Measurements from ENCODE around the gene DNAH17. TPM values are rescaled to one million over a fixed set of nuclear protein-coding genes. Genes with fewer than 3 reads are reported as not detected.

The DNAH17 gene
- total and polyA plus RNA-seq, 2 of the 8 experiments (the other 6 are each of a cell fraction or from before 2014, with no cell fraction given): 0.14 to 0.67 TPM

GRCh38 chr17:78617511-78618061 lies 40.4 kb upstream of the DNAH17 start (continued):
- TF ChIP-seq CHD7 (IDR thresholded peaks at IDR 0.05; ENCODE audit: insufficient replicate concordance, low read length): no peak
